Right lobe of liver (tissue), 4 donors: ENCODE data around the gene PCA3.

ENCODE experiments used
- POLR2A ChIP-seq: fragments of 450-650 bp; IDR thresholded peaks from one replicate; pipeline ENCODE4 v1.6.1; 2017; ENCODE audit warnings: antibody characterized with exemption, mild to moderate bottlenecking
- TF ChIP-seq, protein P1 (sequence below), 4 donors: fragments of 200-600 bp in 3 of 4; fragments of 450-650 bp in 1 of 4; IDR thresholded peaks; one replicate each; pipeline versions ENCODE4 v1.5.1 to v1.8.0; 2016 to 2022; ENCODE audit warnings: antibody characterized with exemption in 4 of 4, mild to moderate bottlenecking in 2 of 4
- donor health status: DM: no; HTN: no; CAD: no.
- donor health status: DM: no; HTN: no; CAD: no.
- donor health status: DM: no; HTN: yes; CAD: no.

DNA sequence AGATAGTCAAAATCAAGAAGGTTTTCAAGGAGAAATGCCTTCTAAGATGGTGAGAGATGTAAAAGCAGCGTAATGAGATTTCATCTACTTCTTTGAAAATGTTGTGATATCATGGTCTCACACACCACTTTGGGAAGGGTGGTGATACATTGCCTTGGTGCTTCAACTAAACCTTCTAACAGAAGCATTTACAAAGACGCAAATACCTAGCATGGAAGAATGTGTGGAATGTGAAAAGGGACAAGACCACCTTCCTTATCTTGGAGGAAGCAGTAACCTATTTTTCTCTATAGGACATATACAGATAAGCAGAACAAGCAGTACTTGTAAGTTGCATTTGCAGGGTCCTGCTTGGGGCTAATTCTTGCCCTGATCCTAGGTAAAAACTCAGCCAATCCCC lies 38.8 kb downstream of the PCA3 start:
- TF ChIP-seq, protein P1, sequence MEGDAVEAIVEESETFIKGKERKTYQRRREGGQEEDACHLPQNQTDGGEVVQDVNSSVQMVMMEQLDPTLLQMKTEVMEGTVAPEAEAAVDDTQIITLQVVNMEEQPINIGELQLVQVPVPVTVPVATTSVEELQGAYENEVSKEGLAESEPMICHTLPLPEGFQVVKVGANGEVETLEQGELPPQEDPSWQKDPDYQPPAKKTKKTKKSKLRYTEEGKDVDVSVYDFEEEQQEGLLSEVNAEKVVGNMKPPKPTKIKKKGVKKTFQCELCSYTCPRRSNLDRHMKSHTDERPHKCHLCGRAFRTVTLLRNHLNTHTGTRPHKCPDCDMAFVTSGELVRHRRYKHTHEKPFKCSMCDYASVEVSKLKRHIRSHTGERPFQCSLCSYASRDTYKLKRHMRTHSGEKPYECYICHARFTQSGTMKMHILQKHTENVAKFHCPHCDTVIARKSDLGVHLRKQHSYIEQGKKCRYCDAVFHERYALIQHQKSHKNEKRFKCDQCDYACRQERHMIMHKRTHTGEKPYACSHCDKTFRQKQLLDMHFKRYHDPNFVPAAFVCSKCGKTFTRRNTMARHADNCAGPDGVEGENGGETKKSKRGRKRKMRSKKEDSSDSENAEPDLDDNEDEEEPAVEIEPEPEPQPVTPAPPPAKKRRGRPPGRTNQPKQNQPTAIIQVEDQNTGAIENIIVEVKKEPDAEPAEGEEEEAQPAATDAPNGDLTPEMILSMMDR (IDR thresholded peaks at IDR 0.05) = no peak
- TF ChIP-seq POLR2A = no peak
